GM11168 (cell line): ENCODE measurements around the gene MLC1.

Experiments used
- in situ Hi-C: fragments of 300-500 bp; cut with MboI; formaldehyde crosslinking; loops from one replicate; pipeline ENCODE4 v1.12.0; 2022; ENCODE audit warnings: low sequenced_read_pairs; ENCODE audit not compliant: unreplicated experiment

MLC1 gene

GRCh38 chr22:50061141-50061823, 23.9 kb downstream of the MLC1 start:
- in situ Hi-C loops: no loop called here

DNA sequence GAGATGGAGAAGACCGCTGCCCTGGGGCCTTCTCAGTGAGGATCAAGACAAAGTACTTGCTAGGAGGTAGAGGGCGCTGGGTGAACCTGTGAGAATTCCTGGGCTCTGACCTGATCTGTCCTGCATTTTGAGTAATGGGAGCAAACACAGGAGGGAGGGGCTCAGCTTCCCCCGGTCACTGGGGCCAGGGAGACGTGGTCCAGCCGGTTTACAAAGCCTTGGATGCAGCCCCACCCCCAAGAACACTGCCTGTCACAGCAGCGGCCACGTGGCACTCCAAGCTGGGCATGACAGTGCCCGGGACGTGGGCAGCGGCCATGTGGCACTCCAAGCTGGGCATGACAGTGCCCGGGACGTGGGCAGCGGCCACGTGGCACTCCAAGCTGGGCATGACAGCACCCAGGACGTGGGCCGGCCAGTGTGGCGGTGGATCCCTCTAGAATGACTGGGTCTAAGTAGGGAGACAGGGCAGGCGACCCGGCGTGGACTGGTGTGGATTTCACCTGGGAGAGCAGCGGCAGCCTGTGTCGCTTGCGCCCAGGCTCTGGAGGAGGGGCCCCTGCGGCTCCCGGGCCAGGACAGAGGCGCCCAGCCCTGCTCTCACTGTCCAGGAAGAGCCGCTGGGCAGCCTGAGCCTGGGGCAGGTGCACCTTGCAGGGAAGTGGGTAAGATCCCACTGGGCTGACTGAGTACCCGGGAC, 24.6 kb downstream of the MLC1 start:
- in situ Hi-C loops: no loop called here

DNA sequence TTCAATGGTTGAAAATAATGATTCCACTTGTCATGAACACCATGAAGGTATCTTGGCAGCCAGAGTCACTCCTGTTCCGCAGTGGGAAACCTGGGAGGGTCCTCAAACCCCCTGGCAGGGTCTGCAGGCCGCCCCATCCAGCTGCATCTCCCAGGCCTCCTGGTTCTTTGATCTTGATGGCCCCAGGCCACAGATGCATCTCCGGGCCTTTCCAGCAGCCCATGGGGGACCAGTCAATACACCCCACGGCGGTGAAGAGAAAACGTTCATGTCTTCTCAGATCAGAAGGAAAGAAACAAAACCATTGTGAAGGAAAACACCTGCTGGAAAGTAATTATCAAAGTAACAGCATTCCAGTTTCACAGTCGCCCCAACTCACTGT, 25.4 kb downstream of the MLC1 start:
- in situ Hi-C loops: no loop called here

DNA sequence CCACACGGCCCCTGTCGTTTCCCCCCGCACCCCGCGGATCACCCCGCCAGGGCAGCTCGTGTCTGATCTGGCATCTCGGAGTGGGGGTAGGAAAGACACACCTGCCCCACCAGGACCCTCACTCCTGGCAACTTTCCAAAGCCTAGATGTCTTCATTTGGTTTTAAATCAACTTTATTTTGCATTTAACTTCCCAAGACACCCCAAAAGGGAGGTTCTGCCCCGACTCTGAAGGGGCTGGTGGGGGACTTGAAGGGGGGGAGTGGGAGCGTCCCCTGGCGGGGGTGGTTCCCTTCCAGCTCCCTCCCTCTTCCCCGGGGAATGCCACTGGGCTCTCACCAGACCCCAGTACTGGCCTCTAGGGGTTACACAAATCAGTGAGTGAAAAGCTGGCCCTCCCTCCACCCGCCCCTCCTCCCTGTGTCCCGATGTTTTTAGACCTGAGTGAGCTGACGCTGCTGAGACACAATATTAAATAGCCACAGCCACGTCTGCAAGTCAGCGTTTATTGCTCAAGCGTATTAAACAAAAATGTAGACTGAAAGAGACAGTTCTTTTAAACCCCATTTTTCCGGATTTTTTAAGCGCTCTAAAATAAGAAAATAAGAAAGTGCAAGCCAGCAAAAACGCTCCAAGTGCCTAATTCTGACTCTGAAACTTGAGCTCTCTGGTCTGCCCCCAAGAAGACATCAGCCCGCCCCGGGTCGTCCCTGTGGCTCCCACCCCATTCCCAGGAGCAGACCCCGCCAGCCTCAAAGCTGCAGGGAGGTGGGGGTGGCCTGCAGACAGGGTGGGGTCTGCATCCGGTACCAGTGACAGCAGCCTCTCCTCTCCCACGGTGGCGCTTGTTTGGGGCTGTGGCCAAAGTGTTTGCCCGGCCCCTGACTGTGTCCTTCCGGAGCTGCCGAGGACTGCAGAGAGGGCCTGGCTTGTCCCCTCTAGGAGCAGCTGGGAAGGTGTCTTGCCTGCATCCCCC, 26.0 kb downstream of the MLC1 start:
- in situ Hi-C loops: no loop called here

GRCh38 chr22:50058061-50058905, 26.9 kb downstream of the MLC1 start, which contains the start of gene TTLL8:
TSS of gene TTLL8 (minus strand) at chr22:50058298.
- in situ Hi-C loops: no loop called here

- in situ Hi-C loops: no loop called here
Measured at GRCh38 chr22:50057278-50058060, 27.8 kb downstream of the MLC1 start.

- in situ Hi-C loops: no loop called here
Measured at GRCh38 chr22:50056214-50056972, 28.8 kb downstream of the MLC1 start.

GRCh38 chr22:50053861-50054260, 31.4 kb downstream of the MLC1 start:
- in situ Hi-C loops: no loop called here

DNA sequence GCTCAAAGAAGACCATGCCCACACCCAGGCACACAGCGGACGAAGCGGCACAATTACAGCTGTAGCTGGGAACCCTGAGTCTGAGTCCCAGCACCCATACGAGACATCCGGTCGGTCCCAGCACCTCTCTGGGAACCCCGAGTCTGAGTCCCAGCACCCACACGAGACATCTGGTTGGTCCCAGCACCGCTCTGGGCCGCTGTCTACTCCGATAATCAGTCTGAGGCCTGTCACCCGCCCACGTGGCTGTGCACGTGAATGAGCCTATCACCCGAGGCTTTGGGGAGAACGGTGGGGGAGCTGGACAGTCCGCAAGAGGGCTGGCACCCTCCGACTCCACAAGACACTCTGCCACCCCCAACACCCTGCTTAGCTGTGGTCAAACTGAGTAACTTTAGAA, 33.3 kb downstream of the MLC1 start:
- in situ Hi-C loops: no loop called here

DNA sequence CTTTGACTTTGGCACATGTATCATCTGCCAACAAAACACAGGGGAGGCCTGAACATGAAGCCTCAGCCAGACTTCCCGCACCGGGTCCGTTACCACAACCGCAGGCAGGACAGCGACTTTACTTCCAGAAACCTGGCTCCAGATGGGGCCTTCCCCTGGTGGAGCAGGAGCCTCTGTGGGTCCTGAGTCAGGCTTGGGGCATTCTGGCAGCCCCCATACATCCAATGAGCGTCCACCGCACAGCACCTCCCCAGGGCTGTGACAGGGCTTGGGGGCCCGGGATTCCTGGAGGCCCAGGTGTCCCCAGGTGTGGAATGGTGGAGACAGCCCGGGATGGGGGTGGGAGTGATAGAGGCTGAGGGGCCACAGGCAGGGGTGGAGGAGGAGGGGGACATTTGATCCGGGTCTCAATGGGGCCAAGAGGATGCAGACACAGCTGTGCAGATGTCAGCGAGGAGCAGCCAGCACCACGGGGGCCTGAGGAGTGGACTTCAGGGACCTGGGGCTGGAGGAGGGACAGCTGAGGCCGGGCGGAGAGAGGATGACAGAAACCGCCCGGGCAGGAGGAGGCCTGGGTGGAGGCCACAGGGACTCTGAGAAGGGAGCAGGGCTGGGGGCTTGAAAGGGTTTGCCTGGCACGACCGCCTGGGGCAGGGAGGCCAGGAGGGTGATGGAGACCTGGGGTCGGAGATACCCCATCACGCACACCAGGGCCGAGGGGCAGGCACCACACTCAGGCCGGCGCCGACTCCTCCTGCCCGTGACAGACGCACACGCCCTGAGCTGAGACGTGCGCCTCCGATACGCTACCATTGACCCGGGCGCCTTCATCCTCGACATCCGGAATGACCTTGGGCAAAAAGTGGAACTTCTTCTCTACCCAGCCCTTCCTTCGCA, 35.7 kb downstream of the MLC1 start:
- in situ Hi-C loops: loop anchor here (25.0 kb wide), 2 partner anchors 287 to 1962 kb away; no protein-coding TSS in a partner anchor

GRCh38 chr22:50048836-50049235, 36.4 kb downstream of the MLC1 start:
- in situ Hi-C loops: loop anchor here (25.0 kb wide), 2 partner anchors 287 to 1962 kb away; no protein-coding TSS in a partner anchor

GRCh38 chr22:50048061-50048765, 37.0 kb downstream of the MLC1 start:
- in situ Hi-C loops: loop anchor here (25.0 kb wide), 2 partner anchors 286 to 1961 kb away; no protein-coding TSS in a partner anchor

DNA sequence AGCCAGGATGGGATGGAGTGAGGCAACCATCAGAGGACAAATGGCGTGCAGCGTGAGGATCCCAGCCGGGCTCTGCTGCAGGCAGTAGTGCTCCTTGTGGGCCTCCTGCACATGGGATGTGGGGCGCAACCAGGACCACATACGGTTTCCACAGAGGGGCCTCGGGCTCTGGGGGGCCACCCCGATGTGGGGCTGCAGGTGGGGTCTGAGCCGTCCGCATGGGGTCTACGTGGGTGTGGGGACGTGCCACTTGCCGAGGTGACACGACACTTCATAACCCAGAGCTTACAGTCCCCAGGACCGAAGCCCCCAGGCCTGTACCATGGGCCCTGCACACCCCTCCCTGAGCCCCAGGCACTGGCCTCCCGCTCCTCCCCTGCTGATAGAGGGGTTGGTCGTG, 37.9 kb downstream of the MLC1 start:
- in situ Hi-C loops: loop anchor here (25.0 kb wide), 2 partner anchors 285 to 1960 kb away; no protein-coding TSS in a partner anchor

DNA sequence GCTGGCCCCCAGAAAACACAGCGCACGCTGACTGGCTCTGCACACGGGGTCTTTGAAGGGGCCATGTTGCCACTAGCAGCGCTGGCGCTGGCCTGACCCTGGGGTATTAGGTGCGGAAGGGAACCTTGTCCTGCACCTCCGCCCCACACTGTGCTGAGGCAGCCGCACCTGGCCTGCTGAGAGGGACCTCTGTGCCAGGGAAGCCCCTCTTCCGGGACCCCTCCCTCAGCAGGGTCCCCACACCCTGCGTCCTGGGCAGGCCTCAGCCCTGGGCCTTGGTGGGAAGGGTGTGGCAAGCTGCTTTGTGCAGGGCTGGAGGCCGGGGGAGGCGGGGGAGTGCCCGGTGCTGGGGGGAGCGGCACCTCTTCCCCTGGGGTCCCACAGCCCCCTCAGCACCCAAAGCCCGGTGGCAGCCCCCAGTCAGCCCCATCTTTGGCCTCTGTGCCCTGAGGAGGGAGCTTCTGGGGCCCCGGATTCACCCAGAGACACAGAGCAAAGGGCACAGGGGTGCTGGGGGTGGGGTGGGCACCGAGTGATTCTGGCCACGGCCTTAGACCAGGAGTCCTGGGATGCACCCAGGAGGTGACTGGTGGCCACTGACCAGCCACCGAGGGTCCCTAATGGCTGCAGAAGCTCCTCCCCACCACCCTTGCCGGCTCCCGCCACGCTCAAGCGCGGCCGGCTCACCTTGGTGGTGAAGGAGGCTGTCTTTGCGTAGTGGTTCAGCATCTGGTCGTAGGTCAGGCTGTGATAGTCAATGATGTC, 38.6 kb downstream of the MLC1 start:
- in situ Hi-C loops: loop anchor here (25.0 kb wide), 2 partner anchors 284 to 1959 kb away; no protein-coding TSS in a partner anchor

GRCh38 chr22:50046019-50046415, 39.2 kb downstream of the MLC1 start:
- in situ Hi-C loops: loop anchor here (25.0 kb wide), 2 partner anchors 284 to 1959 kb away; no protein-coding TSS in a partner anchor
